NCI-H1048 (cell line): ENCODE results near the gene LOXL4.

Experiments
- DNase-seq: peaks from one replicate; lab custom pipeline; 2025; lab: John Stamatoyannopoulos, UW

LOXL4 gene

DNA sequence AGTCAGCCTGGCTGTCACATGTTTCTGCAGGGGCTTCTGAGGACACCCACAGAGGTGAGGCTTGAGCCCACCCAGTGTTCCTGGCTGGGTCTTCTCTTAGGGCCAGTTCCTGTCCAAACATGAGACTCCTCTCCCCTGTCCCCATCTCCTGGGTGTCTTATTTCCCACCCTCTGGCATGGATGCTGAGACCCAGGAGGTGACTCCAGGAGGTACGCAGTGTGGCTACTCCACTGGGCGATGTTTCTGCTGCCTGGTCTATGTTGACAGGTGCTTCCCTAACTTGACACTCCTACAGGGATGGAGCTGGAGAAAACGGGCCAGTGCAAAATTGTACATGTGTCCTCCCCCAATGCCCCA lies 26.3 kb upstream of the LOXL4 start:
- DNase-seq = no peak

DNA sequence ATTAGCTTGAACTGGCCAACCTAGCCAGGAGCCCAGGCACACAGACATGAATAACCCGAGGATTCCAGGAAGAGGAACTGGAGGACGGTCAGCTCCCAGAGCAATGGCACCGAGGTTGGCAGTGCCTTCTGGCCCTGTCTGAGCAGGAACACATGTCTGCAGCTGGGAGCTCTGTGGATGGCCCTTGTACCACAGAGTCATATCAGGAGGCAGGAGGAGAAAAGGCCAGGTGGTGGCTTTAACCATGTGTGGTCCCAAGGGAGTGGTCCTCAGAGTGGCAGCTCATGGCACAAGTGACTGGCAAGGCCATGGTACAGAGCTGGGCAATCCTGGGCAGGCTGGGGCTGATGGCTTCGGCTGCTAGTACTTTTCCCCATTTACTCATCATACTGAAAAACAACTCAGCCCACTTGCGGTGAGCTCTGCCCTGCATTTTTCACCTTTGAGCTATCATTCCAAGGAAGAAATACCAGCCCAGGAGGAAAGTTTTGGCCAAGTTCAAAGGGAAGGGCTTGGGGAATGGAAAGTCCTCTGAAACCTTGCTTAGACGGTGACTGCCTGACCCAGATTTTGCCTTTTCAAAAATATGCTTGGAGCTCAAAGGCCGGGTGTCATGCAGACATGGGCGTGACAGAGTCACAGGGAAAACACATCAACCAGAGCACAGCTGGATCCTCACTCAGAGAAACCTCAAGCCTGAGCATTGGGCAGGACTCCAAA lies 25.7 kb upstream of the LOXL4 start:
- DNase-seq = no peak

GRCh38 chr10:98292971-98293370 lies 25.0 kb upstream of the LOXL4 start:
- no peak for DNase-seq

- DNase-seq = no peak
Observed at GRCh38 chr10:98289802-98290209, 21.8 kb upstream of the LOXL4 start.

GRCh38 chr10:98287321-98287720 lies 19.3 kb upstream of the LOXL4 start:
- DNase-seq = no peak

GRCh38 chr10:98286419-98286818 lies 18.4 kb upstream of the LOXL4 start:
- DNase-seq = no peak

DNA sequence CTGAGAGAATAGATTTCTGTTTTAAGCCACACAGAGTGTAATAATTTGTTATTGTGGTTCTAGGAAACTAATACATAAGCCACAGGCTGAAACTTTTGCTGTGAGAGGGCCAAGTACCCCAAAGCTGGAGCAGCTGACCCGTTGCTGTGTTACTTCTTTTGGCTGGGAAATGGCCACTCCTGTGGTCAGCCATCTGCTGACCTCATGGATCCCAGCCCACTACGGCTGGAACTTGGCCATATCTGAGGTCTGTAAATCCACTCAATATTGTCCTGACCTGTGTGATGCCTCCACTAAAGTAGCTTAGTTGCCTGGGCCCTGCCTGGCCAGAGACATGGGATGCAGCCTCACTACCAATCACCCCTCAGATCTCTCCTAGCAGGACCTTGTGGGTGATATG lies 17.4 kb upstream of the LOXL4 start:
- no peak for DNase-seq

DNA sequence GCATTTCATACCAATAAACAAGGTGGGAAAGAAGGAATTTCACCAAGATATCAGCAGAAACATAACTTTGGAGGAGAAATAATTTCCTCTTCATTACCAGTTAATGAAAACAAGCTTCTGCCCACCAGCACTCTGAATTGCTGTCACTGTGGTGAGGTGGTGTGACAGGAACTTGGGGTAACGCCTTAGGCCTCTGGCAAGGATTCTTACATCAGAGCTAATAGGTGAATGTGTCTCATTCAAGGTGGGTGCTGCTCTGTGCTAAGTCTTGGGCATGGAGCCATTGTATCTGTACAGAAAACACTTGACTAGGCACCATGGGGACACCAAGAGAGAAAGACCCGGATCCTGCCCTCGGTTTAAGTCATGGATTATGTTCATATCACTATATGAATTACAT lies 8.3 kb upstream of the LOXL4 start:
- no peak for DNase-seq

- DNase-seq = no peak
Observed at GRCh38 chr10:98274562-98274961, 6.6 kb upstream of the LOXL4 start.

DNA sequence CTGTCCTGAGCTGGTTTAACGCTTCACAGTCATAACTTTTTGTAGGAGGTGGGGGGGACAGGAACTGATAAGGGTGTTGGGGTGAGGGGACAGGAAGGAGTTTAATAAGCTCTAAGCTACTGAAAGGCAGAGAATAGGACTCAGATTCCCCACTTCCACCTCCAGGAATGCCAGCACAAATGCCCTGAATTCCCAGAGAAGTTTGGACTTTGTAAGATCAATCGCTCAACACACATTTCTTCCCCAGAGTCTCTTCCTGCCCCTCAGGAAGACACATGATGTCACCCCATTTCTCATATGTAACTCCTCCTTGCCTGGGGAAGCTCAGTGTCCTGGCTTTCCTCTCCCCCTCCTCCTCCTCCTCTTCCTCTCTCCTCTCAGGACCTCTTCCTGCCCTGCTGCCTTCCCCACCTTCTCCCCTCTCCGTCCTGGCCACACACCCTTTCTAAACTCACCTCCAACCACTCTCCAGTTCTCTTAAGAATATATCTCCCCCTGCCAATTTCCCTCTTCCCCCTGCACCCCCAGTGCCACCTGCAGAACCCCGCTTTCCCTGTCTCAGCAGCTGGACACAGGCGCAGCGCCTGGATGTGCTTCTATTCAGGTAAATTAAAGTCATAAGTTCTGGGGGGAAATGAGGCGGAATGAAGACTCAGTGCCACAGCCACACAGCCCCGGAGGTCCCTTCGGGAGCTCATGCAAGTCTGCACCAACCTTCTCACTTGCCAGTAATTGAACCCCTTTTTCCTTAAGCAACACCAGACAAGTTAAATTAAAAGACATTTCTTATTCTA lies 5.3 kb upstream of the LOXL4 start:
- DNase-seq = no peak

DNA sequence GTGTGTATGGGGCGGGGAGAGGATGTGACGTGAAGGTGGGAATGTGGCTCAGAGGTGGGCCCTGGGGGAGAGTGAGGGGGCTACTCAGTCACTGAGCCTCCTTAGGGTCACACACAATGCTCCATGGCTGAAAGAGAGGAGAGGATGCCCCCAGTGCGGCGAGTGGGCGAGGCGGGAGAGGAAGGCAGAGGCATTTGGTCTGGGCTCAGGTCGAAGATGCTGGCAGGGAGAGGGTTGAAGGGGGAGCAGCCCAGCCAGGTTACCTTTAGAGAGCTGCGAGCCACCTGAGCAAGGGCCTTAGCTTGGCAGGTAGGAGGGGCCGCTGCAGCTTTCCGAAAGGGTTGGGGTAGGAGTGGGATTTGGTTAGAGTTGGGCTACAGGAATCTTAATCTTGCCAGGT lies 4.7 kb upstream of the LOXL4 start:
- DNase-seq = no peak

DNA sequence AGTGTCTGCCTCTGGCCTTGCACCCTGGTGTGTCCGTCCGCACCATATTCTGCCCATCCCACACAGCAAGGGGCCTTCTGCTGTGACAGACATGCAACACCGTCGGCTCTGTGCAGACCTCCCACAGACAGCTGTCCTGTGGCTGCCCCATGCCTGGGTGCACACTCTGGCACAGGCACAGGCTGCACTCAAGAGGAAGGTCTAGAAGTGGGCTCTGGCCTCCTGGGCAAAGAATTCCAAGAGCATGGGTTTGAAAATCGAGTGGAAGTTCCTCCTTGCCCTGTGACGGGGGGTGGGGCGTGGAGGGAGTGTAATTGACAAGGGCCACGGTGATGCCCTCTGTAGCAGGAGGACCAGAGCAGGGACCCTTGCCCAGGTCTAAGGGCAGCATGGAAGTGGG lies 4.3 kb upstream of the LOXL4 start:
- no peak for DNase-seq

DNA sequence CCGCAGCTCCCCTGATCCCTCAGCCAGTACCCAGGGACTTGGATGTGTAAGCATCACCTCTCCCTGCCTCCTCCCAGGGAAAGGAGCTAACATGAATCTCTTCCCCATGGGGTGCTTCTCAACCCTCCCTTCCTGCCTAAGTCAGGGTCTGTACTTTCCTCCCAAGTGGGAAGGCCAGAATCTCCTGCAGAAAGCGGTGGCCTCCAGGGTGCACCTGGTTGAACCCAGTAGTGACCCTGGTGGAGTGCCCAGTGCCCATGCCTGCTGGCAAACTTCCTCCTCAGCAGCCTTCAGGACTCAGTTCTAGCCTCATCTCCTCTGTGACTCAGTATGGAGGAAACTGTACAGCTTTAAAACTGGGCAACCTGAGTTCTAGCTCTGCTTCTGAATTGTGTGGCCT lies 2.8 kb upstream of the LOXL4 start:
- no peak for DNase-seq

DNA sequence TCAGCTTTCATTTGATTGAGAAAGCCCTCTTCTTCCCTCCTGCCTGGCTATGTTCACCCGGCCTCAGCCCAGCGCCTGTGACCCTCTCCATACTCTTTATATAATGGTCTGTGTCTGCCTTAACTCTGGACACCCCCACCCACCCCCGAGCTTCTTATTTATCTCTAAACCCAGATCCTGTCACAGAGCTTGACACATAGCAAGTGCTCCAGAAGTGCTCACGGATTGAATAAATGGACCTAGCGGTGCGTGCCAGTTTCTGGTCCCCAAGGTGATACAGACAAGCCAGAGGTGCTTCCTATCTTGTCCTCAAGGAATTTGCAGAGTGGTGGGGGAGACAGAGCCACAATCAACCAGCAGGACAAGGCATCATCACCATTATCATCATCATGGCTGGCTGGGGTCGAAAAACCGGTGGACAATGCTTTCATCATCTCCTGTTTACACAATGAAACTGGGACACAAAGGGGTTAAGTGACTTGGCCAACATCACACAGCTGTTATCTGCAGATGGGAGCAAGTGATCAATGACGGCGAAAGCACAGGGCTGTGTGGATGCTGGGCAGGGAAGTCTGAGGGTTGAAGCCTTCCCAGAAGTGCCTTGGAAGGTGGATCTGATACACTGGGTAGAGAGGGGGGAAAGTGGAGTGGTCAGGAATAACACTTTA lies 2.2 kb upstream of the LOXL4 start:
- no peak for DNase-seq

DNA sequence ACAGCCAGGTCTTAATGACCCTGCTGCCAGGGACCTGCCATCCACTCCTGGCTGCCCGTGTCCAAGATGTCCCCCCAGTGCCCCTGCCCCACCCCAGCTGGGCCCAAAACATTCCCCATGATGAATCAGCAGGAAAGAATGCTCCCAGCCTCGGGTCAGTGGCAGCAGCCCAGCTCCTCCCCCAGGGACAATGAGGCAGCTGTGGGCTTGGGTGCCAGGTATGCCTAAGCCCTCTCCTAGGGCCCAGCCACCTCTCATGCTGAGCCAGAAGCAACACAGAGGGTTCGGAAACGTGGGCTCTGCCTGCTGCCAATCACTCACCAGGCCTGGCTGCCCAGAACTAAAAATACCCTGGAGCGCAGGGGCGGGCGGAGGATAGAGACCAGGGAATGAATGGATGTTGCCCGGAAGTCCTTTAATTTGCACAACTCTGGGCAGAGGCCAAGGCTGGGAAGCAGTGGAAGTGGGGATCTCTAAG lies 1.5 kb upstream of the LOXL4 start:
- DNase-seq = no peak

GRCh38 chr10:98268694-98269431 lies 869 bp upstream of the LOXL4 start:
- no peak for DNase-seq

DNA sequence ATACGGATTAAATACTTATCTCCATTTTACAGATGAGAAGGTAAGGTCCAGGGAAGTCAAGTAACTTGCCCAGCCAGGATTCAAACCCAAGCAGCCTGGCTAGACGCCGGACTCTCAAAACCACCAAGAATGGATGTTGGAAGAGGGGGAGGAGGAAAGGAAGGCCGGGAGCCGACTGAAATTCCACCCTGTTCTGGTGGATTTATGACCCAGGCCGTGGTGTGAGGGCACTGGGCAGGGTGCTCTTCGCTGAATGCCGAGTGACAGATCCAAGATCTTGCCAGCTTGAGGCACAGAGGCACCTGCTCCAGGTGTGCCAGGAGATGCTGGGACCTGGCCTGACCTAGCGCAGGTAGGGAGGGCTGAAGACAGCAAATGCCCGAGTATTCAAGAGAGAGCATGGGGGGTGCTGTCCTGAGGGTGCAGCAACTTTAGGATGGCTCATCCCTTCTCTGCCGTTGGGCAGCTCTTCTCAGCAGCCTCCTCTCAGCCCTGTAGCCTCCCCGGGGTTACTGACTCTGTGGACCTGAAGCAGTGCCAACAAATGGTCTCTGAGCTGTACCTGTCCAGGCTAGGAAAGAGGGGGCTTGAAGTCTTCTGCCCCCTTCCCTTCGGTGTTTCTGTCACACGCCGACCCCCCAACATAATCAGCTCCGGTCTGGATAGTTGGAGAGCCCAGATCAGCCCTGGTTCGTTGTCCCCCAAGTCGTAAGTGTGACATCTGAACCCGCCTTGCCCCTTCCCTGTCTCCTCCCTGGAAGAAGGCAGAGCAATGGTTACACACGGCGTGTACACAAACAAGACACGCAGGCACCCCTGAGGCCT lies 713 bp downstream of the LOXL4 start:
- no peak for DNase-seq

DNA sequence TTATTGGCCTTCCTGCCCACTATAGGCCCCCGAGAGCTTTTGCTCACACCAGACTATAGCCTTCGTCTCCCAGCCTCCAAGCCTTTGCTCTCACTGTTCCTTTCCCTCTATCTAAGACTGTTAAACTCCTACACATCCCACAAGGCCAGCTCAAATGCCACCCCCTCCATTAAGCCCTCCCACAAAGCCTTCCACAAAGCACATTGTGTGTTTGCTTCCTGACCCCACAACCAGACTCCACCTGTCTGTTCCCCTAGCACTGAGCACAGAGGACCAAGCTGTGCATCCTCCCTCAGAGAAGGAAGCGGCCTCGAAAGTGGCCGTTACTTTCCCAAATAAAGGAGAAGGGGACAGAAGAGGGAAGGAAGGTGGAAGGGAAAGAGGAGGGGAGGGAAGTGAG lies 1.3 kb downstream of the LOXL4 start:
- no peak for DNase-seq

GRCh38 chr10:98265403-98266378 lies 2.3 kb downstream of the LOXL4 start:
- DNase-seq = no peak

GRCh38 chr10:98264378-98265065 lies 3.5 kb downstream of the LOXL4 start:
- DNase-seq = no peak
